ENCODE data around the gene ANKFN1.

The ANKFN1 gene

DNA sequence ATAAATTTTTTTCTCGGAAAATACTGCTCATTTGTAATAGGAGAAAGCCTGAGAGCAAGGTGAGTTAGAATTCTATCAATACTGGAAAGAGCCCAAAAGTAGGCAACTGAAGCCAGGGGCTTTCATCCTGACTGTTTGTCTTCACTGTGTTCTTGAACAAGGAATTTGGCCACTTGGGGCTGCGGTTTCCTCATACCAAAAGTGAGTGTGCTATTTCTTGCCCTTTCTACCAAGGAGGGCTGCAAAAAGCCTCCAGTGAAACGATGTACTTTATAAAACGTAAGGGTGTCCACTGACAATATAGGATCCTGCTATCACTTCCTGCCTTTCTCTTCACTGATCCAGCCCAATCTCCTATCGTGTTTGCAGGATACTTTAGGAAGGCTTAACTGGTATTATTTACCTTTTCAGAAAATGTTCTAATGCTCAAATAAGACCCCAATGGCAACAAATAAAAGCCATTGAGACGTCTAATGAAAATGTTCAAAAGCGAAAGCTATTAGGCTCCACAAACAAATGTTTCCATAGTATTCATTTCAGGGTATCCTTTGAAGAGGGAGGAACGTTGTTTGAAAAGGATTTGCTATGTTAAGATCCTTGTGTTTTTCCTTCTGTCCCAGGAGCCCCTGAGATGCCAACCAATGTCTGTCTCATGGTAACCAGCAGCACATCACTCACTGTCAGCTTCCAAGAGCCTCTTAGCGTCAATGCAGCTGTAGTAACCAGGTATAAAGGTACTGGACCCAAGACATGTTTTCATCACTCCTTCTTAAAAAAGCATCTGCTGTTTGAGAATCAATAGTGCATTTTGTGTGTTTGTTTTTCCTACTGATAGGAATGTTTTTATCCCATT, 220.9 kb downstream of the ANKFN1 start:
- H3K27ac ChIP-seq (ENCODE audit: low read depth, low read length) = no peak overlapping the region
- H3K9me3 ChIP-seq (ENCODE audit: insufficient read depth, low read length) = no peaks in the 10 kb centered on the region
- TF ChIP-seq, protein P1, sequence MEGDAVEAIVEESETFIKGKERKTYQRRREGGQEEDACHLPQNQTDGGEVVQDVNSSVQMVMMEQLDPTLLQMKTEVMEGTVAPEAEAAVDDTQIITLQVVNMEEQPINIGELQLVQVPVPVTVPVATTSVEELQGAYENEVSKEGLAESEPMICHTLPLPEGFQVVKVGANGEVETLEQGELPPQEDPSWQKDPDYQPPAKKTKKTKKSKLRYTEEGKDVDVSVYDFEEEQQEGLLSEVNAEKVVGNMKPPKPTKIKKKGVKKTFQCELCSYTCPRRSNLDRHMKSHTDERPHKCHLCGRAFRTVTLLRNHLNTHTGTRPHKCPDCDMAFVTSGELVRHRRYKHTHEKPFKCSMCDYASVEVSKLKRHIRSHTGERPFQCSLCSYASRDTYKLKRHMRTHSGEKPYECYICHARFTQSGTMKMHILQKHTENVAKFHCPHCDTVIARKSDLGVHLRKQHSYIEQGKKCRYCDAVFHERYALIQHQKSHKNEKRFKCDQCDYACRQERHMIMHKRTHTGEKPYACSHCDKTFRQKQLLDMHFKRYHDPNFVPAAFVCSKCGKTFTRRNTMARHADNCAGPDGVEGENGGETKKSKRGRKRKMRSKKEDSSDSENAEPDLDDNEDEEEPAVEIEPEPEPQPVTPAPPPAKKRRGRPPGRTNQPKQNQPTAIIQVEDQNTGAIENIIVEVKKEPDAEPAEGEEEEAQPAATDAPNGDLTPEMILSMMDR (IDR thresholded peaks at IDR 0.05; ENCODE audit: insufficient read depth, low read length, poor library complexity, severe bottlenecking) = no peak
- no peak for TF ChIP-seq EZH2phosphoT487 (conservative IDR thresholded peaks at IDR 0.05; ENCODE audit: low read length)
- H3K36me3 ChIP-seq (ENCODE audit: low read length) = no peaks in the 10 kb centered on the region
- no peaks in the 10 kb centered on the region for H3K79me2 ChIP-seq (ENCODE audit: insufficient read depth, low read length)
- no peaks in the 10 kb centered on the region for H4K20me1 ChIP-seq (ENCODE audit: low read depth, low read length)
- no peak overlapping the region for H3K4me3 ChIP-seq (ENCODE audit: insufficient read depth, low read length, poor library complexity, severe bottlenecking)
- H3K4me2 ChIP-seq (ENCODE audit: low read depth, low read length, poor library complexity, severe bottlenecking) = no peak overlapping the region
- H3K9me2 ChIP-seq (replicated peaks; ENCODE audit: insufficient read depth, low read length) = no peaks in the 10 kb centered on the region
- H3F3A ChIP-seq (ENCODE audit: insufficient read depth) = no peaks in the 10 kb centered on the region
- H3K27me3 ChIP-seq (ENCODE audit: low read length) = no peaks in the 10 kb centered on the region
- H2AFZ ChIP-seq (ENCODE audit: low read depth, low read length, severe bottlenecking) = no peak overlapping the region
- H3K9ac ChIP-seq (ENCODE audit: low read length) = no peak overlapping the region

DNA sequence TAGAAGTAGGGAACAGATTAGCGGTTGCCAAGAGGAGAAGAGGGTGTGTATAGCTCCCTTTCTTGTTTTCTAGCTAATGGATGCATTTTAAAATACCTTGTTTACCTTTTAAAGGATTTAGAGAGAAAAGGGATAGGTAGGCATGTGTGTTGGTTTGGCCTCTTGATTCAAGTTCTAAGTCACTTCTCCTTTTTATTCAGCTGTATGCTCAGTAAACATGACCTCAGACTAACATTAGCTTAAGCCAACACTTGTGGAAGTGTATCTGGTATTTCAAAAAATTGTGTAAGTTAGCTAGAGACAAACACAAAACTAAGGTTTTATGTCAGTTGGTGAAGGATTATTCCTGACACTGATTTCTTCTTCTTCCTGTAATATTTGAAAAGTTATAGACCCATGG, 236.1 kb downstream of the ANKFN1 start:
- H3K36me3 ChIP-seq (ENCODE audit: low read length) = no peaks in the 10 kb centered on the region
- H4K20me1 ChIP-seq (ENCODE audit: low read depth, low read length) = no peaks in the 10 kb centered on the region
- H3K27me3 ChIP-seq (ENCODE audit: low read length) = no peaks in the 10 kb centered on the region
- H3F3A ChIP-seq (ENCODE audit: insufficient read depth) = no peaks in the 10 kb centered on the region
- no peak overlapping the region for H2AFZ ChIP-seq (ENCODE audit: low read depth, low read length, severe bottlenecking)
- no peak overlapping the region for H3K27ac ChIP-seq (ENCODE audit: low read depth, low read length)
- TF ChIP-seq EZH2phosphoT487 (conservative IDR thresholded peaks at IDR 0.05; ENCODE audit: low read length) = no peak
- TF ChIP-seq, protein P1 (IDR thresholded peaks at IDR 0.05; ENCODE audit: insufficient read depth, low read length, poor library complexity, severe bottlenecking) = no peak
- H3K4me3 ChIP-seq (ENCODE audit: insufficient read depth, low read length, poor library complexity, severe bottlenecking) = no peak overlapping the region
- no peaks in the 10 kb centered on the region for H3K9me2 ChIP-seq (replicated peaks; ENCODE audit: insufficient read depth, low read length)
- no peak overlapping the region for H3K4me2 ChIP-seq (ENCODE audit: low read depth, low read length, poor library complexity, severe bottlenecking)
- no peak overlapping the region for H3K9ac ChIP-seq (ENCODE audit: low read length)
- no peaks in the 10 kb centered on the region for H3K9me3 ChIP-seq (ENCODE audit: insufficient read depth, low read length)
- no peaks in the 10 kb centered on the region for H3K79me2 ChIP-seq (ENCODE audit: insufficient read depth, low read length)

DNA sequence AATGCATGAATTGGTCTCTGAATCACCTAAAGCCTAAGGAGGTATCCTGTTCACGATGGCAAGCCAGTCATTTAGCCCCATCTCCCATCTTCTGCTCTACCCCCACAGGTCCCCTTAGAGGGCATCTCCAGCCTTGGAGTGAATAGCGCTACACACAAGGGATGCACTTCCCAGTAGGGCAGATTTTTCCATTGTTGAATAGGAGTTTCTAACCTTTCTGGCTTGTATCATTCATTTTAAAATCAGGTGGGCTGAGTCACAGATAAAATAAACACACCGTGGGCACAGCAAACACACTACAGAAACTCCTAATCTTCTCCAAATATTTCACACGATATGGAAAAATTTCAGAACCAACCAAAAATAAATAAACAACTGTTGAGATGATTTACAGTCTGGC, 239.0 kb downstream of the ANKFN1 start:
- Histone ChIP-seq H3K9me2 (replicated peaks; ENCODE audit: insufficient read depth, low read length) (no peaks in the 10 kb centered on the region), H3K27ac (ENCODE audit: low read depth, low read length) (no peak overlapping the region), H3K79me2 (ENCODE audit: insufficient read depth, low read length) (no peaks in the 10 kb centered on the region), H2AFZ (ENCODE audit: low read depth, low read length, severe bottlenecking) (no peak overlapping the region), H3K9ac (ENCODE audit: low read length) (no peak overlapping the region), H4K20me1 (ENCODE audit: low read depth, low read length) (no peaks in the 10 kb centered on the region), H3K4me2 (ENCODE audit: low read depth, low read length, poor library complexity, severe bottlenecking) (no peak overlapping the region), H3F3A (ENCODE audit: insufficient read depth) (no peaks in the 10 kb centered on the region), H3K9me3 (ENCODE audit: insufficient read depth, low read length) (no peaks in the 10 kb centered on the region), H3K36me3 (ENCODE audit: low read length) (no peaks in the 10 kb centered on the region), H3K27me3 (ENCODE audit: low read length) (no peaks in the 10 kb centered on the region), H3K4me3 (ENCODE audit: insufficient read depth, low read length, poor library complexity, severe bottlenecking) (no peak overlapping the region)
- TF ChIP-seq EZH2phosphoT487 (conservative IDR thresholded peaks at IDR 0.05; ENCODE audit: low read length) = no peak
- TF ChIP-seq, protein P1 (IDR thresholded peaks at IDR 0.05; ENCODE audit: insufficient read depth, low read length, poor library complexity, severe bottlenecking) = no peak

Measured in SU-DHL-6 (cell line).